HG03575 (cell line): ENCODE measurements around the gene CCDC88C.
"Not testable (repeated sequence)": the region's sequence is repeated elsewhere in the genome, so short reads cannot be mapped to it uniquely, and the experiment has no call there.

Experiments used
- ATAC-seq: cut with Tn5 transposase; IDR thresholded peaks from one replicate; pipeline ENCODE4 v1.9.1; 2021; ENCODE audit not compliant: unreplicated experiment, insufficient number of reproducible peaks, low FRiP score; ENCODE audit errors: extremely low read depth

Gene CCDC88C

DNA sequence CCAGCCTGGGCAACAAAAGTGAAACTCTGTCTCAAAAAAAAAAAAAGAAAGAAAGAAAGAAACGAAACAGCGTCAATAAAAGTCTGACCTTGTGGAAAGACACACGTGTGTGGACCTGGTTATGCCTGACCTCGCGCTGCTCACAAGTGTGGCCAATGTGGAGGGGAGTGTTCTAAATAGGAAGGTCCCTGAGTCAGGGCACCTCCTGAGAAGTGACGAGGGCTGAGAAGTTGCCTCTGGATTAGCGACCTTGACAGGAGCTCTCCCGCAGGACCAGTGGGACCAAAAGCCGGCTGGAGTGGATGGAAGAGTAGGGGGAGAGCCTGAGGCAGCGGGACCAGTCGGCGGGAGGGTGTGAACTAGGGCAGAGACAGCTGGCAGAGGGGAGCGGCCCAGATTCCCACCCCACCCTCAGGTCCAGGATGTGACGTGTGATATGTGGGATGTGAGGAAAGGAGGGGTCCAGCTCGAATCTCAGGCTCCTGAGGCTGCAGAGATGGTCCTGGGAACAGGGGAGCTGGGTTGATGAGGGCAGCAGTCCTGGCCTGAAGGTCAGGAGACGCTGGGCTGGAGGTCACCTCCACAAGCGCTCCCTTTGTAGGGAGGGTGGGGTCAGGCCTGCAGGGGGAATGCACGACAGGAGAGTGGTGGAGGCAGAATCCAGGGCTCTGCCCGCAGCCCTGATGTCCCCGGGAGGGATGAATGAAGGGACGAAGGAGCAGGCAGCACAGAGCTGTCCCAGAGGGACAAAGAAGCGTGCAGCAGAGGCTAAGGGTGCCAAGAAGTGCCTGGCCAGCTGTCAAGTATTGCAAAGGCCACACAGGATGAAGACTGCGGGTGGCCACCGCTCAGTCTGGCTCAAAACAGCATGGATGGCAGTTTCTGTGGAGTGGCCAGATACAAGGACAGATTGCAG is 148.3 kb downstream of the CCDC88C start:
- no peak for ATAC-seq

DNA sequence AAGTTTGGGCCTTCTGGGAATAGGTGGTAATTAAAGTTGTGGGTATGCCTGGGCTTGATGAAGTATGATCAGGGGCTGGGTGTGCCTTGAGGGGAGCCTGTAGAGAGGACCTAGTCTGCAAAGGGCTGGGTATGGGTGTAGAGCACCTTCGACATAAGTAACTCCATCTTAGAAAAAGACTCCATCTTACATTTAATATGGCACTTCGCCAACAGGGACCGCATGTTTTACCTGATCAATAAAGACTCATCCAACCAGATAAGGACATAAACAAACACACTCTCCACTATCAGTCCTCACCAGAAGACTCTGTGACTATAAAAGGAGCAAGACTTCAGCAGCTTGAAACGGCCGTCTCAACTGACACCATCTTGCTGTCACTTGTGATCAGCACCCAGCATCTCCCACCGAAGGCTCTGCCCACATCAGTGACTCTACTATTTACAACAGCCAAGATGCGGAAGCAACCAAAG is 149.6 kb downstream of the CCDC88C start:
- ATAC-seq, result no peak

DNA sequence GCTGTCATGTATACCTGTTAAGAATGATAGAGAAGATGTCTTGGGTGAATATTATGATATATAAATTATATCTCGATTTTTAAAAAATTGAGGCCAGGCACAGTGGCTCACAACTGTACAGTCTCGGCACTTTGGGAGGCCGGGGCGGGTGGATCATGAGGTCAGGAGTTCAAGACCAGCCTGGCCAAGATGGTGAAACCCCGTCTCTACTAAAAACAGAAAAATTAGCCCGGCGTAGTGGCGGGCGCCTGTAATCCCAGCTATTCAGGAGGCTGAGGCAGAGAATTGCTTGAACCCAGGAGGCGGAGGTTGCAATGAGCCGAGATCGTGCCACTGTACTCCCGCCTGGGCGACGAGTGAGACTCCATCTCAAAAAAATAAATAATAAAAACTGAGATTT is 151.3 kb downstream of the CCDC88C start:
- not testable (repeated sequence) for ATAC-seq

DNA sequence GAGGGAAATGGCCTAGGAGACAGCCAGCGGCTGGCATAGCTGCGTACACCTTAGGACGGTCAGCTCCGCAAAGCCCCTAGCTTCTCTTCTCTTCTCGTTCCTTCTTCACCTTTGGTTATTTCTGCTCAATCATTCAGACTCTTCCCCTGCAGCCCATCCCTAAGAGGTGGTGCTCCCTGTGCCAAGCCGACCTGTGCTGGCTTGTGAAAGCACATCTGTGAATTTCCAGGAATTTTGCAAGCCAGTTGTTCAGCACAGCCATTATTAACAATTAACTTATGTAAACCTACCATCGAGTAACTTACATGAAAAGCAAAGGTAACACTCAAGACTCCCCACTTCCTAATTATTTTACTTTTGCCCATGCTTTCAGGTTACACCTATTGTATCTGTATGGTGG is 152.2 kb downstream of the CCDC88C start:
- ATAC-seq, result no peak

DNA sequence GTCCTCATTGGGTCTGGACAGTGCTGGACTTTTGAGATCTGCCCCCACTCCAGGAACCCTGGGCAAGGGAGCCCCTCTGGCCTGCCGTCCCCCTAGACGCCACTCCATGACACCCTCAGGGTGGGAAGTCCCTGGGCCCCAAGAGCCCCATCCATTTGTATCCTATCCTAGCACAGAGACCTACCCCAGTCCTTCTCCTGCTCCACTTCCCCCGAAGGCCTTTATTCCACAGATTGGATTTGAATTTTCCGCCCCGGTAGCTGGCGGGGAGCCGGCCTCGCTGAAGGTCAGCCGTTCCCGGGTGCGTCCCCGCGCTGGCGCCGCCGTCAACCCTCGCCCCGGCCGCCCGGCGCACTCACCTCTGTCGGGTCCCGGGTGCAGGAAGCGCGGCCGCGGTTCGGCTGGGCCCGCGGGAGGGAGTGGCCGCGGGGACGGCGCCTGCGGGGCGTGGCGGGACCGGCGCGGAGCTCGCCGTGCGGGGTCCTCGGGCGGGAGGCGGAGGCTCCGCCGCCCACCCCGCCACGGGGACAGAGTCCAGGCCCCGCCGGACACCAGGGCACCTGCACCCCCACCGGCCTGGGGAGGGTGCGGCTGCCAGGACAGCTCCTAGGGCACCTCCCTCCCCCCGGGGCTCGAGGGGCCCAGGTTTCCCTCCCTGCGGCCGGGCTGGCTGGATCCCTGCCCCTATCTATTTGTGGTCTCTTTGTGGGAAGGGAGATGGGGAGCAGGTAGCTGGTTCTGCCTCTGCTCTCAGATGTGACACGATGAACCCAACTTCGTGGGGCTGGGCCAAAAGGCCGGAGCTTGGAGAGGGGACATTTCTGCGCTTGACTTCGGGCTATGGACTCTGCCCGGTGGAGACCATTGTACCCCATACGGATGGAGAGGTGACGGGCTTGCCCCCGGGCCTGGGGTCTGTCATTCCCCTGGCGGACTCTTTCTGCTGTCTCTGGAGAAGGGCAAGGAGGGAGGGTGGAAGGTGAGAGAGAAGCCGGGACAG is 153.2 kb downstream of the CCDC88C start:
- ATAC-seq, result no peak

DNA sequence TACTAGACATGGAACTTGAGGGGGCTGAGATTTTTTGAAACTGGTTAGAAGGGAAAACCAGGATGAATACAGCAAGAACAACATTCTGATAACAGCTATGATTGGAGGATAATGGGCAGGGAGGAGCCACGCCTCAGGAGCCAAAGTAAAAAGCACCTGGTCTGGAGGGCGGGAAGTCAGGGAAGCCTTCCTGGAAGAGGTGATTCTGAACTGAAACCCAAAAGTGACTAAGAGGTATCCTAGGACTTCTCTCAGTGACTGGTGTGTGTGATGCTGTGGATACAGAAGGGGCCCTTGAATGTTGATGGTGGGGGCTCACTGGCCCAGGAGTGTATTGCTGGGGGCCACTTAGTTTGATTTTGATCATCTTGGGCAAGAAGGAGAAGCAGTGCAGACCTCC is 154.3 kb downstream of the CCDC88C start:
- ATAC-seq, result no peak

DNA sequence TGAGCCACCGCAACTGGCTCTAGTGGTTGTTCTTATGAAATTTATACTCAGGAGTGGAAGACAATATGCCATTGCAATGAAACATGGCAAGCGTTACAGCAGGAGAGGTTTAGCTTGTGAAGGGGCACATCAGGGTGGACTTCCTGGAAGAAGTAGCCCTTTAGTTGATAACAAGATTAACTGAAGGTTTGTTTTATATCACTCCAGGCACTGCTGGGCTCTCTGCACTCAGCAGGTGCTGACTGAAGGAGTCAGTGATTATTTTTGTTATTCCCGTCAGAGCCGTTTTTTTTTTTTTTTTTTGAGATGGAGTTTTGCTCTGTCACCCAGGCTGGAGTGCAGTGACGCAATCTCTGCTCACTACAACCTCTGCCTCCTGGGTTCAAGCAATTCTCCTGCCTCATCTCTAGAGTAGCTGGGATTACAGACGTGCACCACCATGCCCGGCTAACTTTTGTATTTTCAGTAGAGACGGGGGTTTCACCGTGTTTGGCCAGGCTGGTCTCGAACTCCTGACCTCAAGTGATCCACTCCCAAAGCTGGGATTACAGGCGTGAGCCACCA is 155.6 kb downstream of the CCDC88C start:
- ATAC-seq, result no peak

DNA sequence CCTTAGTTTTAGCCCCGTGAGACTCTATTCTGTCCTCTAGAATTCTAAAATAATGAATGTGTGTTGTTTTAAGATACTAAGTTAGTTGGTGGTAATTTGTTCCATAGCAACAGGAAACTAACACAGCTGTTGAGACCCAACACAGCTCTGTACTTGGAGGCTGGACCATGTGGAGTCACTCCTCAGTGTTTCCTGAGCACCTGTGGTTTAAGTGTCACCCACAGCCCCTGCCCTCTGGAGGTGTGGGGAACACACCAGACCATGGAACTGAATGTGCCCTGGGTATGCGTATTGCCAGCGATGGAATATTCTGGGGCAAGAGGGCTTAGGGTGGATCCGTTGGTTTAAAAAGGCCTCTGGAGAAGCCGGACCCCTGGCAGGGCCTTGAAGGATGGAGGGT is 156.5 kb downstream of the CCDC88C start:
- ATAC-seq, result no peak

DNA sequence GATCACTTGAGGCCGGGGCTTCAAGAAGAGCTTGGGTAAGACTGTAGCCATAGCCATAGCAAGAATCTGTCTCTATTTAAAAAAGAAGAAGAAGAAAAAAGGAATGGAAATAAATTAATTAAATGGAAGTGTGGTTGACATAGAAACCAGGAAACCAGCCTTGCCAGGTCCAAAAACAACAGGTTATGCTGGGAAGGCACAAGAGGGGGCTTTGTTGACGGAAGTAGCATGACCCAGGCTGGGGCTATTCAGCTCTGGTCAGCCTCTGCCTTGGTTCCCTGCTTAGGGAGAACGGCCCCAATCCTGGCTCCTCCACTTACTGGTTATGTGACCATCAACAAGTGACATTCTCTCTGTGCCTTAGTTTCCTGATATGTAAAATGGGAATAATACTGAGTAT is 158.7 kb downstream of the CCDC88C start:
- no peak for ATAC-seq

DNA sequence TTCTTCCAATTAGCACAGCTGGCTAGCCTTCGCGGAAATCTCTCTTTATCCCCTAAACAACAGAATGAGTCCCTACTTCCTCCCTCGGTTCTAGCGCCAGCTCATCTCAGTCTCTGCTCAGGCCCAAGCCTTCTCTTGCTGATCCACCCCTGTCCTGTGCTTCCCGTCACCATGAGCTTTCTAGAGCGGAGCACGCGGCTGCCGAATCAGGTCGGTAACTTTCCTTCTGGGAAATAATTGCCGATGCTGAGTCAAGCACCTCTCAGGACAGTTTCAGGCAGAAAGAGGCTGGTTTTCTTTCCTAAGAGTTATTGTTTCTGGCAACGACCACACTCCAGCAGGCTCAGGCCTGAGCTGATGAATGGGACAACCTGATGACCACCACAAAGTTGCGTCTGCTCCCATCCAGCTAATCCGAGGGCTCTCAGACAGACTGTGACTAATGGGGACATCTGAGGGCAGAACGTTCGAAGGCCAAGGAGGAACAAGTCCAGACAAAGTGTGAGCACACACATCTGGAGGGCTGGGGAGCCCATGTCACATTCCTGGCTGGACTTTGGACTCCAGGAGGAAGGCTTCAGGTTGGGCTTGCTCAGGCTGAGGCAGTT is 159.5 kb downstream of the CCDC88C start:
- no peak for ATAC-seq

DNA sequence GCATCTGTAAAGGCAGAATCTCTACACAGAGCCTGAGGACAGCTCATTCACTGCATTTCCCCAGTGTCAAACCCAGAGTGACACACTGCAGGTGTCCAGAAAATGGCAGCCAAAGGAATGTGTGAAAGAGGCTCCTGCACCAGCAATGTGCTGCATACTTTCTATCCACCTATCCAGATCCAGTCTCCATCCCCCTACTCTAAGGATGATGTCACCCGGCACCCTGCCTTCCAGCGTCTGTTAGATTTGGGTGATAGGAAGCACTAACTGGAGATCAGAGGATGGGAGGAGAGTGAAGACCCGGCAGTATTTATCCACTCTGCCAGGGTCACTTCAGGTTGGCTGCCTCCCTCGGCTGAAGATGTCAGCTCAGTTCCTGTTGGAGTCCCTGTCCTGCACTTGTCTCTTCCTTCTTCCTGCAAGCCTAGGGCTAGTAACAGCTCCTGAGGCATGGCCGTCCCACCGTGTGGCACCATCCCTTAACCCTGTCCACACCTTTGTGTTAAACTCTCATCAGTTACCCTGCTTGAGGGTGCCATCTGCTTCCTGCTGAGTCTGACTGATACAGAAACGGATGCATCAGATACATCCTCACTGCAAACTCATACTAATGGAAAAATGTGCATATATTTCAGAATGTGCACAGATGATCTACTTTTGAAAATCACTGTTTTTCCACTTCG is 160.2 kb downstream of the CCDC88C start:
- no peak for ATAC-seq

DNA sequence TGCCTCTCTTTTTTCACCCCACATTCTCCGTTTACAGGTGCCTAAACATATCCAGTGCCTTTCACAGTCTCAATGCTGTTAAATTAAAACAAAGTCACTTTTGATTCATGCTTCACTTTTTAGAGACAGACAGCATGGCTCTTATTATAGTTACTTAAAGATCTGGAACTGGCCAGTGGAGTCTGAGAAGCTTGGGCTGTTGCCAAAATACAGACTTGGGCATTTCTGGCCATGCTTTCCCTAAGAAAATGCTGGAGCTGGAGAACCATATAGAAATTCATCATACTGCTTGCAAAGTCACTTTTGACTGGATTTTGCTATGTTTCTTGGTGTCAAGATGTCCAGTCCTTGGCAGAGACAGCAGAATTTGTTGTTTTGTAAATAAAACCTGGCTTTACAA is 161.0 kb downstream of the CCDC88C start:
- no peak for ATAC-seq

DNA sequence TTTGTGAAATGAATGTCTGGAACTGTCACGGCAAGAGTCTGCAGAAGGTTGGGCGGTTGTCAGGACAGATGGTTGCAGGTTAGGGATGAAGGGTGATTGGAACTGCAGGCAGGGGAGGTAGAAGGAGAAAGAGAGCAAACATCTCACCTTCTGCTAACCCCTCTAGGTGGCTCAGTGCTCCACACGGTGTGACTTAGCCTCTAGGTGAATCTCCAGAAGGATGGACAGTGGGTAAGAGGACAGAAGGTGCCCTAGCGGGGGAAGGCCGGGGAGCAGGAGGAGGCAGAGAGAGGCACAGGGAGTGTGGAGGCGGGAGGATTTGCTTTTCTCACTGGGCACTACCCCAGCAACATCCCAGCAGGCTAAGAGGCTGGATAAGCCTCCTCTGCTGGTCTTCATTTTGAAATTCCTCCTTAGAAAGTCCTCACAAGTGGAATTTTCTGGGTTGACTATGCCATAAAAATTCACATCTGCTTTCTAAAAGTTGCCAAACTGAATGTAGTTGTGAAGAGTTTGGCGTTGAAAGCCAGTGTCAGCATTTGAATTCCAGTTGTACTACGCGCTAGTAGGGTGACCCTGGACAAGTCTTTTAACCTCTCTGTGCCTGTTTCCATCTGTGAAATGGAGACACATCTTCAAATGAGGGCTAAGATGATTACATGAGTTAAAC is 162.5 kb downstream of the CCDC88C start:
- ATAC-seq, result no peak

DNA sequence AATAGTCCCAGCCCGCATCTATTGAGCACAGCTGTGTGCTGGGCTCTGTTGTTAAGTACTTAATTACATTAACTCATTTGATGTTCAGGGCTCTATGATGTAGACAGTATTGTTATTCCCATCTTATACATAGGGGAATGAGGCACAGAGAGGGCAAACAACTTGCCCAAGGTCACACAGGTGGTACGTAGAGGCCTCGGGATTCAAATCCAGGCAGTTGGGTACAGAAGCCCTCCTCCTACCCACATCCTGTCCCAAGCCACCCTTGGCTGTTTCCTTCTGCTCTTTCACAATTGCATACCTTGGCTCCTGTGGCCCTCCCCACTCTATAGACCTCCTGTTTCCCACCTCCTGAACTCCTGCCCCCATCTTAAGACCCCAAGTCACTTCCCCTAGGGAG is 163.2 kb downstream of the CCDC88C start:
- no peak for ATAC-seq

DNA sequence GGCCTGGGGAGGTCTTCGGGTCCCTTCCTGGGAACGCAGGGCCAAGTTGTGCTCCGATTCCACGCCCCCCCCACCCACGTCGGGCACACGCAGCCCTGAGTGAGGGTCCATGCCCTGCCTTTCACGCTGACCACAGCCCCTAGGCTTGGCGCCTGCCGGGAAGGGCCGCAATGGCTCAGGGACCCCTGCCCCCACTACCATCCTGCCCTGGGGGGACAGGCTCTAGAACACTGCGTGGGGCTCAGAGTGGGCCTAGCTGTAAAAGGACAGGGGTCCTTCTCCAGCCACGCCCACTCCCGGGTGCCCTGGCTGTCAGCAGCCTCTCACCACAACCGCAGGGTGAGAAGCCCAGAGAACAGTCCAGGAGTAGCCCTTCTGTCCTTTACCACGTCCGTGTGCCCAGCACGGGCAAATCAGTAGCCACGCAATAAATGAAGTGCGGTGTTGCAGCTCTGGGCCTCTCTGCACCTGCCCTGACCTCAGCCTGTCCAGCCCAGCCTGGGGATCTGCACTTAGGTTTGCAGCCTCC is 163.8 kb downstream of the CCDC88C start:
- no peak for ATAC-seq

DNA sequence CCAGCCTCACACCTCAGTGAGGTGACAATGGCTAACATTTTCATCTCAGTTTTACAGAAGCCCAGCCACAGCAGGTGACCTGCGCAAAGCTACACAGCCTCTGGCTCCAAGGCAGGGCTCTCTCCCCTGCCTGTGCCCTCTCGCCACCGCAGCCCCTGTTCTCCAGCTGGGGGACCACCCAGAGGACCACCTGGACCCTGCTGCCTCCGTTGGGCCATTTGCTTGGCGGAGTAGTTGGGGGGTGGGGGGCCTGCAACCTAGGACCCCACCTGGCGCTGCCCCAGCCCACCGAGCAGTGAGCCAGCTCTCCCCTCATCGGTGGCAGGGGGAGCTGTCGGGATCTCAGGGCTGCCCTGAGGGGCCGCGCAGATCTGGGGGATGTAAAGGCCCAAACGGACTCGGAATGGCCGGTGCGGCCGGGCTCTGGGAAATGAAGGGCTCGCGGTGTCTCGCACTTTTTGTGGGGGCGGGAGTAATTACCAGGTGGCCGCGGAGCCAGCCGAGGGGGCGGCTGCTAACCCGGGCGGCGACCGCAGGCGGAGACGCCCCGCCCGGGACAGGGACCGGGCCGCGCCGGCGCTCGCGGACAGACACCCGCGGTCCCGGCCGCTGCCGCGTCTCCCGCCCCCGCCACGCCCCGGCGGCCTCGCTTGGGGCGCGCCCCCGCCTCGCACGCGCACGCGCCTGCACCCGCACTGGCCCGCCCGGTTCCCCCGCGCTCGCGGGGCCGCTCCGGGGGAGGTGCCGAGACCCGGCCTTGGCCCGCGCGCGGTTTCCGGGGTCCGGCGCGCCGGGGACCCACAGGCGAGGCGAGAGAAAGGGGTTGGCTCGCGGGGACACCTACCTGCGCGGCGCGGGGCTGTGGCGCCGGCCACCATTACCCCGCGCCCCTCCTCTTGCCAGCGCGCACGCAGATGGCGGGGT is 164.5 kb downstream of the CCDC88C start:
- ATAC-seq, result no peak

DNA sequence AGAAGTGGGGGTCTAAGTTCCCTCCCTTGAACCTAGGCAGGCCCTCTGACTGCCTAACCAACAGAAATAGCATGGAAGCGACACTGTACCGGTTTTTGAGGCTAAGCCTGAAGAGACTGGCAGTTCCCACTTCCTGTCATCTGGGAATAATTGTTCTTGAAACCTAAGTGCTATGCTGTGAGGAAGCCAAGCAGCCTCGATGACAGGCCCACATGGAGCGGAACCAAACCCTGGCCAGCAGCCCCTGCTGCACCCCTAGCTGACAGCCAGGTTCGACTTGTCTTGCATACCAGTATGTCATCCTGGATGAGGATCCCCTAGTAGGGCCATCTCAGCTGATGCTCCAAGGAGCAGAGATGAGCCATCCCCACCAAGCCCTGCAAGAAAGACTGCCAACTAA is 166.7 kb downstream of the CCDC88C start:
- no peak for ATAC-seq
